ENCODE results near the gene LST1. TPM values are rescaled to one million over a fixed set of nuclear protein-coding genes. Genes with fewer than 3 reads are reported as not detected.
A peak's percentile ranks its signal among the peaks of the same experiment; 100 is the strongest.

The LST1 gene
- total and polyA plus RNA-seq, 4 donors, result 10.4 to 24.6 (median 13.4) TPM

DNA sequence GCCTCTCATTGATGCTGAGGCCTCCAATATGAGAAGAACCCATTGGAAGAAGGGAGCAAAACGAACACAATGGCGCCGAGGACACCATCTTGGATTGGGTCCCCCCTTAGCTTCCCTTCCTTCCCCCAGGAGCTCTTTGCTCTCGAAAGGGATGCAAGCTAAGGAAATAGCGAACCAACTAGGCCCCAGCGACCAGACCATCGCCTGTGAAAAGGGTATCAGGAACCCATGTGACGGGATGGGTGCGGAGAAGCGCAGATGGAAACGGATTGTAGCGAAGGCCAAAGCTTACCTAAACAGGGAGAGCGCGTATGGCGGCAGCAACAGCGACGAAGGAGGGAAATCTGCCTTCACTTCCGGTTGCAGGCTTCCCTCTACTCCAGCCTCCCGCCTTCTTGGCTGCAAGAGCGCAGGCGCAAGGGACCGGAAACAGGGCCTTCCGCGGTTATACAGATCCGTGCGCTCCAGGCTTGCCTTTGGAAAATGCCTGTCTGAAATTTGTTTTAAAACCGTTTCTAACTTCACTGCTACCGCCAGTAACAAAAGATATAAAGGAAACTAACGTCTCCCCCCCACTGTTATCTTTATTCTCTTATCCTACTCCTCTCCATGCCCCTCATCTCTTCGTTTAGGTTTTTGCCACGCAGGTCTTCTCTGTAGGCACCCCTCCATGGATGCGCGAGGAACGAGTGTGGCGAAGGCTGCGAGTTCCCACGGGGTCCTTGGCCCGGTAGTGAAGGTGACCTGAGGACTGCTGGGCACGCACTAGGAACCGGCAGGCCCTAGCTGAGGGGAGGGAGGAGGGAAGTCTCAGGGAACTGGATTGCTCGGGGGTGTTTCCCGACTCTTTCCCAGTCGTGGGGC, 44.2 kb upstream of the LST1 start, which contains the start of gene DDX39B:
DDX39B (minus strand) TSS at position 346 of the 864 bp plus-strand sequence. CDS start 1,471 bp downstream, outside the sequence.
- WGBS, result under 1% methylated on average over 43 of the region's 43 CpGs

More for the DNA sequence above, 44.2 kb upstream of the LST1 start, which contains the start of gene DDX39B:
- Histone ChIP-seq H3K9me3 (ENCODE audit: control insufficient read depth in 4 of 4, low read length in 3 of 4) (no peaks in the 10 kb centered on the region), H3K36me3 (ENCODE audit: control insufficient read depth in 4 of 4, insufficient read depth in 3 of 4, low read depth in 1 of 4, low read length in 3 of 4) (peaks cover 2 to 21% (median 16%) of the 10 kb centered on the region in 4 donors), H3K4me3 (ENCODE audit: low read depth in 1 of 3, low read length in 3 of 3) (peak within 1 kb of the TSS; percentile 73 to 100 (median 98)), H3K27me3 (ENCODE audit: control insufficient read depth in 4 of 4, insufficient read depth in 4 of 4, low read length in 3 of 4) (no peaks in the 10 kb centered on the region), H3K9ac (ENCODE audit: low read depth in 1 of 2, low read length in 2 of 2) (peak within 1 kb of the TSS; percentile 99 to 100), H3K4me1 (ENCODE audit: control insufficient read depth in 4 of 4, insufficient read depth in 4 of 4, low read length in 3 of 4) (peaks cover 5 to 38% (median 30%) of the 10 kb centered on the region in 4 donors), H3K27ac (ENCODE audit: low read depth in 1 of 2, low read length in 2 of 2) (peak within 1 kb of the TSS; percentile 99)
- peak; percentile 89 for DNase-seq (ENCODE audit: low spot score)
- TF ChIP-seq, protein P1, sequence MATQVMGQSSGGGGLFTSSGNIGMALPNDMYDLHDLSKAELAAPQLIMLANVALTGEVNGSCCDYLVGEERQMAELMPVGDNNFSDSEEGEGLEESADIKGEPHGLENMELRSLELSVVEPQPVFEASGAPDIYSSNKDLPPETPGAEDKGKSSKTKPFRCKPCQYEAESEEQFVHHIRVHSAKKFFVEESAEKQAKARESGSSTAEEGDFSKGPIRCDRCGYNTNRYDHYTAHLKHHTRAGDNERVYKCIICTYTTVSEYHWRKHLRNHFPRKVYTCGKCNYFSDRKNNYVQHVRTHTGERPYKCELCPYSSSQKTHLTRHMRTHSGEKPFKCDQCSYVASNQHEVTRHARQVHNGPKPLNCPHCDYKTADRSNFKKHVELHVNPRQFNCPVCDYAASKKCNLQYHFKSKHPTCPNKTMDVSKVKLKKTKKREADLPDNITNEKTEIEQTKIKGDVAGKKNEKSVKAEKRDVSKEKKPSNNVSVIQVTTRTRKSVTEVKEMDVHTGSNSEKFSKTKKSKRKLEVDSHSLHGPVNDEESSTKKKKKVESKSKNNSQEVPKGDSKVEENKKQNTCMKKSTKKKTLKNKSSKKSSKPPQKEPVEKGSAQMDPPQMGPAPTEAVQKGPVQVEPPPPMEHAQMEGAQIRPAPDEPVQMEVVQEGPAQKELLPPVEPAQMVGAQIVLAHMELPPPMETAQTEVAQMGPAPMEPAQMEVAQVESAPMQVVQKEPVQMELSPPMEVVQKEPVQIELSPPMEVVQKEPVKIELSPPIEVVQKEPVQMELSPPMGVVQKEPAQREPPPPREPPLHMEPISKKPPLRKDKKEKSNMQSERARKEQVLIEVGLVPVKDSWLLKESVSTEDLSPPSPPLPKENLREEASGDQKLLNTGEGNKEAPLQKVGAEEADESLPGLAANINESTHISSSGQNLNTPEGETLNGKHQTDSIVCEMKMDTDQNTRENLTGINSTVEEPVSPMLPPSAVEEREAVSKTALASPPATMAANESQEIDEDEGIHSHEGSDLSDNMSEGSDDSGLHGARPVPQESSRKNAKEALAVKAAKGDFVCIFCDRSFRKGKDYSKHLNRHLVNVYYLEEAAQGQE (IDR thresholded peaks at IDR 0.05), result no peak
- peak; percentile 15 to 24 for TF ChIP-seq RAD21 (IDR thresholded peaks at IDR 0.05)
- TF ChIP-seq, protein P2, sequence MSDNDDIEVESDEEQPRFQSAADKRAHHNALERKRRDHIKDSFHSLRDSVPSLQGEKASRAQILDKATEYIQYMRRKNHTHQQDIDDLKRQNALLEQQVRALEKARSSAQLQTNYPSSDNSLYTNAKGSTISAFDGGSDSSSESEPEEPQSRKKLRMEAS (IDR thresholded peaks at IDR 0.05), result peak; percentile 88
- TF ChIP-seq NR2F2 (IDR thresholded peaks at IDR 0.05), result peak; percentile 64
- peak; percentile 93 to 95 for TF ChIP-seq RXRA (IDR thresholded peaks at IDR 0.05)
- peak; percentile 0 for TF ChIP-seq CTCF (IDR thresholded peaks at IDR 0.05; ENCODE audit: low read depth, low read length, missing input control)
- peak; percentile 27 to 33 for TF ChIP-seq HNF4A (conservative IDR thresholded peaks at IDR 0.05)
- TF ChIP-seq HNF4G (IDR thresholded peaks at IDR 0.05), result no peak
- peak; percentile 75 for TF ChIP-seq SP1 (IDR thresholded peaks at IDR 0.05)
- TF ChIP-seq FOXA1 (IDR thresholded peaks at IDR 0.05), result peak; percentile 48
- peak; percentile 99 for TF ChIP-seq YY1 (IDR thresholded peaks at IDR 0.05)
- peak; percentile 100 for TF ChIP-seq TAF1 (conservative IDR thresholded peaks at IDR 0.05)
- TF ChIP-seq, protein P3, sequence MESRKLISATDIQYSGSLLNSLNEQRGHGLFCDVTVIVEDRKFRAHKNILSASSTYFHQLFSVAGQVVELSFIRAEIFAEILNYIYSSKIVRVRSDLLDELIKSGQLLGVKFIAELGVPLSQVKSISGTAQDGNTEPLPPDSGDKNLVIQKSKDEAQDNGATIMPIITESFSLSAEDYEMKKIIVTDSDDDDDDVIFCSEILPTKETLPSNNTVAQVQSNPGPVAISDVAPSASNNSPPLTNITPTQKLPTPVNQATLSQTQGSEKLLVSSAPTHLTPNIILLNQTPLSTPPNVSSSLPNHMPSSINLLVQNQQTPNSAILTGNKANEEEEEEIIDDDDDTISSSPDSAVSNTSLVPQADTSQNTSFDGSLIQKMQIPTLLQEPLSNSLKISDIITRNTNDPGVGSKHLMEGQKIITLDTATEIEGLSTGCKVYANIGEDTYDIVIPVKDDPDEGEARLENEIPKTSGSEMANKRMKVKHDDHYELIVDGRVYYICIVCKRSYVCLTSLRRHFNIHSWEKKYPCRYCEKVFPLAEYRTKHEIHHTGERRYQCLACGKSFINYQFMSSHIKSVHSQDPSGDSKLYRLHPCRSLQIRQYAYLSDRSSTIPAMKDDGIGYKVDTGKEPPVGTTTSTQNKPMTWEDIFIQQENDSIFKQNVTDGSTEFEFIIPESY (IDR thresholded peaks at IDR 0.05), result peak; percentile 90
- TF ChIP-seq, protein P4, sequence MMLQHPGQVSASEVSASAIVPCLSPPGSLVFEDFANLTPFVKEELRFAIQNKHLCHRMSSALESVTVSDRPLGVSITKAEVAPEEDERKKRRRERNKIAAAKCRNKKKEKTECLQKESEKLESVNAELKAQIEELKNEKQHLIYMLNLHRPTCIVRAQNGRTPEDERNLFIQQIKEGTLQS (IDR thresholded peaks at IDR 0.05), result peak; percentile 21
- peak in 1 of 2 donors; percentile 18 for TF ChIP-seq JUND (IDR thresholded peaks at IDR 0.05)
- peak in 1 of 2 donors; percentile 73 for TF ChIP-seq EGR1 (IDR thresholded peaks at IDR 0.05; ENCODE audit: low read depth in 2 of 2)
- TF ChIP-seq FOXA2 (IDR thresholded peaks at IDR 0.05), result peak; percentile 9
- peak; percentile 77 to 95 for TF ChIP-seq GABPA (IDR thresholded peaks at IDR 0.05 in 1 of 2, conservative IDR thresholded peaks at IDR 0.05 in 1 of 2)
